ENCODE data around the gene RUNDC3A. TPM values are rescaled to one million over a fixed set of nuclear protein-coding genes. Genes with fewer than 3 reads are reported as not detected.

RUNDC3A gene
- total and polyA plus RNA-seq, 2 of the 13 experiments (the other 11 are each of a cell fraction or from before 2014, with no cell fraction given): 0.25 TPM; not detected in 1

GRCh38 chr17:44326861-44327444 lies 18.6 kb downstream of the RUNDC3A start (continued):
- TF ChIP-seq ZNF44 (CRISPR knock-in tag; IDR thresholded peaks at IDR 0.05): no peak
- TF ChIP-seq ZBTB49 (CRISPR knock-in tag; IDR thresholded peaks at IDR 0.05; ENCODE audit: borderline replicate concordance): no peak
- TF ChIP-seq ATAD3A (CRISPR knock-in tag; IDR thresholded peaks at IDR 0.05): no peak
- TF ChIP-seq ISX (CRISPR knock-in tag; conservative IDR thresholded peaks at IDR 0.05): no peak
- TF ChIP-seq ZNF280D (CRISPR knock-in tag; IDR thresholded peaks at IDR 0.05): peak; percentile 57; the same call in 1 of the 2 replicates
- no peak for TF ChIP-seq RFX1 (IDR thresholded peaks at IDR 0.05)
- TF ChIP-seq FOSL2 (CRISPR knock-in tag; IDR thresholded peaks at IDR 0.05): peak; percentile 51
- TF ChIP-seq ZNF280B (CRISPR knock-in tag; IDR thresholded peaks at IDR 0.05; ENCODE audit: borderline replicate concordance): no peak
- no peak for TF ChIP-seq SIX4 (CRISPR knock-in tag; IDR thresholded peaks at IDR 0.05)
- no peak for TF ChIP-seq ATF4 (CRISPR knock-in tag; IDR thresholded peaks at IDR 0.05)
- TF ChIP-seq PHF8 (CRISPR knock-in tag; IDR thresholded peaks at IDR 0.05): no peak
- TF ChIP-seq SAFB2 (CRISPR knock-in tag; IDR thresholded peaks at IDR 0.05; ENCODE audit: borderline replicate concordance, low read depth): no peak
- TF ChIP-seq ZNF7 (CRISPR knock-in tag; IDR thresholded peaks at IDR 0.05): no peak
- TF ChIP-seq THAP9 (CRISPR knock-in tag; IDR thresholded peaks at IDR 0.05; ENCODE audit: borderline replicate concordance): 0 out of 2 replicates have a peak, but pooled peaks have one; percentile 28
- no peak for TF ChIP-seq RBAK (CRISPR knock-in tag; IDR thresholded peaks at IDR 0.05)
- TF ChIP-seq ZFY (CRISPR knock-in tag; IDR thresholded peaks at IDR 0.05): peak; percentile 75; the same call in 1 of the 2 replicates
- TF ChIP-seq ZNF607 (CRISPR knock-in tag; IDR thresholded peaks at IDR 0.05; ENCODE audit: borderline replicate concordance): no peak
- TF ChIP-seq HOXA7 (CRISPR knock-in tag; IDR thresholded peaks at IDR 0.05): no peak
- TF ChIP-seq ZNF431 (CRISPR knock-in tag; IDR thresholded peaks at IDR 0.05; ENCODE audit: borderline replicate concordance, low read depth): no peak
- no peak for TF ChIP-seq ZNF572 (CRISPR knock-in tag; IDR thresholded peaks at IDR 0.05)
